ENCODE measurements around the gene ABCB11.
"Not testable (repeated sequence)": the region's sequence is repeated elsewhere in the genome, so short reads cannot be mapped to it uniquely, and the experiment has no call there.

DNA sequence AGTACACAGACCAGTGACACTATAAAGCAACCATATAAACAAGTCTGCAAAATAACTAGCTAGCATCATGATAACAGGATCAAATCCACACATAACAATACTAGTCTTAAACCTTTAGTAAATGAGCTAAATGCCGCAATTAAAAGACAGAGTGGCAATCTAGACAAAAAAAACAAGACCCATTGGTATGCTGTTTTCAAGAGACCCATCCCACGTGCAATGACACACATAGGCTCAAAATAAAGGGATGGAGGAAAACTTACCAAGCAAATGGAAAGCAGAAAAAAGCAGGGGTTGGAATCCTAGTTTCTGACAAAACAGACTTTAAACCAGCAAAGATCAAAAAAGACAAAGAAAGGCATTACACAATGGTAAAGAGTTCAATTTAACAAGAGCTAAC is 23.5 kb upstream of the ABCB11 start:
- TF ChIP-seq, protein P1, sequence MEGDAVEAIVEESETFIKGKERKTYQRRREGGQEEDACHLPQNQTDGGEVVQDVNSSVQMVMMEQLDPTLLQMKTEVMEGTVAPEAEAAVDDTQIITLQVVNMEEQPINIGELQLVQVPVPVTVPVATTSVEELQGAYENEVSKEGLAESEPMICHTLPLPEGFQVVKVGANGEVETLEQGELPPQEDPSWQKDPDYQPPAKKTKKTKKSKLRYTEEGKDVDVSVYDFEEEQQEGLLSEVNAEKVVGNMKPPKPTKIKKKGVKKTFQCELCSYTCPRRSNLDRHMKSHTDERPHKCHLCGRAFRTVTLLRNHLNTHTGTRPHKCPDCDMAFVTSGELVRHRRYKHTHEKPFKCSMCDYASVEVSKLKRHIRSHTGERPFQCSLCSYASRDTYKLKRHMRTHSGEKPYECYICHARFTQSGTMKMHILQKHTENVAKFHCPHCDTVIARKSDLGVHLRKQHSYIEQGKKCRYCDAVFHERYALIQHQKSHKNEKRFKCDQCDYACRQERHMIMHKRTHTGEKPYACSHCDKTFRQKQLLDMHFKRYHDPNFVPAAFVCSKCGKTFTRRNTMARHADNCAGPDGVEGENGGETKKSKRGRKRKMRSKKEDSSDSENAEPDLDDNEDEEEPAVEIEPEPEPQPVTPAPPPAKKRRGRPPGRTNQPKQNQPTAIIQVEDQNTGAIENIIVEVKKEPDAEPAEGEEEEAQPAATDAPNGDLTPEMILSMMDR (IDR thresholded peaks at IDR 0.05), result not testable (repeated sequence)
- TF ChIP-seq POLR2AphosphoS5 (IDR thresholded peaks at IDR 0.05; ENCODE audit: low read depth, low read length), result not testable (repeated sequence)
